CD14-positive monocyte (primary cell): ENCODE results near the gene XIRP1. TPM values are rescaled to one million over a fixed set of nuclear protein-coding genes. Genes with fewer than 3 reads are reported as not detected.

ENCODE experiments used
- DNase-seq, 3 donors: peaks; one replicate each; pipeline ENCODE4 v3.0.0-alpha.2; 2011 to 2022
- H2AFZ ChIP-seq: 2 replicates; pipeline ENCODE4 v1.6.0; 2012; ENCODE audit warnings: mild to moderate bottlenecking, low read depth, low read length, inconsistent platforms; ENCODE audit not compliant: insufficient read depth, poor library complexity, severe bottlenecking
- H3K27ac ChIP-seq, 2 donors: 1 replicate in 1 of 2; 2 replicates in 1 of 2; pipeline ENCODE4 v1.5.1; 2012 to 2013; ENCODE audit warnings: low read length in 2 of 2, control low read depth in 1 of 2, inconsistent platforms in 1 of 2, low read depth in 1 of 2, mild to moderate bottlenecking in 1 of 2
- H3K27me3 ChIP-seq, 2 donors: one replicate each; pipeline versions ENCODE4 v1.6.0 to v1.6.1; 2011 to 2013; ENCODE audit warnings: low read length in 2 of 2; ENCODE audit not compliant: control insufficient read depth in 2 of 2, insufficient read depth in 2 of 2
- H3K36me3 ChIP-seq, 2 donors: replicated peaks in 1 of 2; 1 replicate in 1 of 2; 2 replicates in 1 of 2; pipeline versions ENCODE4 v1.5.1 to v1.6.1; 2012 to 2013; ENCODE audit warnings: low read length in 2 of 2, control low read depth in 1 of 2, inconsistent platforms in 1 of 2, mild to moderate bottlenecking in 1 of 2; ENCODE audit not compliant: insufficient read depth in 2 of 2, control insufficient read depth in 1 of 2
- H3K4me1 ChIP-seq, 2 donors: 1 replicate in 1 of 2; 2 replicates in 1 of 2; pipeline versions ENCODE4 v1.5.1 to v1.6.1; 2012 to 2013; ENCODE audit warnings: low read length in 2 of 2, control low read depth in 1 of 2, inconsistent platforms in 1 of 2, mild to moderate bottlenecking in 1 of 2, moderate library complexity in 1 of 2; ENCODE audit not compliant: insufficient read depth in 2 of 2, control insufficient read depth in 1 of 2
- H3K4me2 ChIP-seq: replicated peaks from 2 replicates; pipeline ENCODE3; 2012; ENCODE audit warnings: low read length, moderate library complexity, mild to moderate bottlenecking; ENCODE audit not compliant: poor library complexity, severe bottlenecking; ENCODE audit errors: extremely low read depth
- H3K4me3 ChIP-seq, 3 experiments: fragments of 200-600 bp in 1 of 3; sonication (generic) in 1 of 3; replicated peaks in 1 of 3; 1 replicate in 2 of 3; 2 replicates in 1 of 3; pipeline ENCODE4 v1.5.1; 2011 to 2013; ENCODE audit warnings: low read length in 3 of 3, mild to moderate bottlenecking in 3 of 3, control low read depth in 2 of 3, low read depth in 2 of 3, inconsistent platforms in 1 of 3, moderate library complexity in 1 of 3
- H3K79me2 ChIP-seq: 2 replicates; pipeline ENCODE4 v1.6.0; 2012; ENCODE audit warnings: mild to moderate bottlenecking, control low read depth, inconsistent platforms, low read length, moderate library complexity; ENCODE audit not compliant: insufficient read depth
- H3K9ac ChIP-seq: 2 replicates; pipeline ENCODE4 v1.6.0; 2017; ENCODE audit warnings: low read length, mild to moderate bottlenecking; ENCODE audit not compliant: insufficient read depth, poor library complexity, severe bottlenecking
- H3K9me3 ChIP-seq, 2 donors: replicated peaks in 1 of 2; 1 replicate in 1 of 2; 2 replicates in 1 of 2; pipeline versions ENCODE4 v1.5.1 to v1.6.1; 2012 to 2013; ENCODE audit warnings: low read length in 2 of 2, control low read depth in 1 of 2; ENCODE audit not compliant: control insufficient read depth in 1 of 2, insufficient read depth in 1 of 2
- H4K20me1 ChIP-seq: 2 replicates; pipeline ENCODE4 v1.6.0; 2012; ENCODE audit warnings: mild to moderate bottlenecking, low read length, control low read depth, moderate library complexity; ENCODE audit not compliant: insufficient read depth
- H3K27ac Mint-ChIP-seq, 7 donors: one replicate each; pipeline ENCODE4 v1.8.0; 2020; ENCODE audit warnings: mild to moderate bottlenecking in 7 of 7, mixed read lengths in 7 of 7, moderate library complexity in 6 of 7, inconsistent platforms in 2 of 7
- H3K27me3 Mint-ChIP-seq, 3 donors: one replicate each; pipeline ENCODE4 v1.8.0; 2021 to 2022; ENCODE audit warnings: low read depth in 3 of 3, mild to moderate bottlenecking in 3 of 3, mixed read lengths in 3 of 3, moderate library complexity in 3 of 3, inconsistent platforms in 1 of 3
- H3K36me3 Mint-ChIP-seq, 2 donors: one replicate each; pipeline ENCODE4 v1.8.0; 2020; ENCODE audit warnings: mixed read lengths in 2 of 2, inconsistent platforms in 1 of 2, mild to moderate bottlenecking in 1 of 2
- H3K4me1 Mint-ChIP-seq: one replicate; pipeline ENCODE4 v1.8.0; 2020; ENCODE audit warnings: mild to moderate bottlenecking, mixed read lengths
- H3K4me3 Mint-ChIP-seq, 2 donors: one replicate each; pipeline ENCODE4 v1.8.0; 2020; ENCODE audit warnings: mild to moderate bottlenecking in 2 of 2, mixed read lengths in 2 of 2, moderate library complexity in 1 of 2
- H3K9me3 Mint-ChIP-seq, 7 donors: one replicate each; pipeline ENCODE4 v1.8.0; 2020 to 2022; ENCODE audit warnings: mixed read lengths in 7 of 7, mild to moderate bottlenecking in 6 of 7, moderate library complexity in 6 of 7, inconsistent platforms in 2 of 7
- WGBS: methylation state at CpG from one replicate; pipeline ENCODE4 v1.1.5; 2013; ENCODE audit warnings: missing lambda C conversion rate; ENCODE audit not compliant: insufficient coverage; 5-methylcytosine and 5-hydroxymethylcytosine counted together
- intact Hi-C, 2 donors: fragments of 100-400 bp; cut with micrococcal nuclease; formaldehyde crosslinking; loops; one replicate each; pipeline versions ENCODE4 v1.15.0 to v1.15.1; 2023
- polyA plus RNA-seq, 3 donors: library from polyadenylated mRNA; depleted of rRNA in 1 of 3; unstranded in 2 of 3; stranded (reverse) in 1 of 3; fragments of 300-500 nt in 2 of 3; fragments of >200 nt in 1 of 3; fragmentation: Illumina TruSeq in 2 of 3; gene quantifications; 1 replicate in 2 of 3; 2 replicates in 1 of 3; pipeline ENCODE4 v1.2.3, GENCODE V29; 2012 to 2021
- TF ChIP-seq, protein P1 (sequence below): fragments of 200-600 bp; IDR thresholded peaks from one replicate; pipeline ENCODE4 v1.8.0; 2022; ENCODE audit warnings: antibody characterized with exemption, mild to moderate bottlenecking

XIRP1 gene
- polyA plus RNA-seq, 3 donors, result not detected

- Histone ChIP-seq H3K27ac (no peak overlapping the region), H3K9me3 (no peaks in the 10 kb centered on the region), H3K9ac (no peak overlapping the region), H3K4me2 (no peak overlapping the region), H3K4me3 (no peak overlapping the region), H3K4me1 (peaks cover 35 to 45% of the 10 kb centered on the region in 2 donors), H2AFZ (no peak overlapping the region), H3K27me3 (no peaks in the 10 kb centered on the region), H4K20me1 (no peaks in the 10 kb centered on the region), H3K79me2 (no peaks in the 10 kb centered on the region), H3K36me3 (no peaks in the 10 kb centered on the region)
- TF ChIP-seq, protein P1, sequence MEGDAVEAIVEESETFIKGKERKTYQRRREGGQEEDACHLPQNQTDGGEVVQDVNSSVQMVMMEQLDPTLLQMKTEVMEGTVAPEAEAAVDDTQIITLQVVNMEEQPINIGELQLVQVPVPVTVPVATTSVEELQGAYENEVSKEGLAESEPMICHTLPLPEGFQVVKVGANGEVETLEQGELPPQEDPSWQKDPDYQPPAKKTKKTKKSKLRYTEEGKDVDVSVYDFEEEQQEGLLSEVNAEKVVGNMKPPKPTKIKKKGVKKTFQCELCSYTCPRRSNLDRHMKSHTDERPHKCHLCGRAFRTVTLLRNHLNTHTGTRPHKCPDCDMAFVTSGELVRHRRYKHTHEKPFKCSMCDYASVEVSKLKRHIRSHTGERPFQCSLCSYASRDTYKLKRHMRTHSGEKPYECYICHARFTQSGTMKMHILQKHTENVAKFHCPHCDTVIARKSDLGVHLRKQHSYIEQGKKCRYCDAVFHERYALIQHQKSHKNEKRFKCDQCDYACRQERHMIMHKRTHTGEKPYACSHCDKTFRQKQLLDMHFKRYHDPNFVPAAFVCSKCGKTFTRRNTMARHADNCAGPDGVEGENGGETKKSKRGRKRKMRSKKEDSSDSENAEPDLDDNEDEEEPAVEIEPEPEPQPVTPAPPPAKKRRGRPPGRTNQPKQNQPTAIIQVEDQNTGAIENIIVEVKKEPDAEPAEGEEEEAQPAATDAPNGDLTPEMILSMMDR, result no peak
- intact Hi-C loops, result no loop called here
- Mint-ChIP-seq H3K9me3 (peaks cover 0 to under 1% (median 0%) of the 10 kb centered on the region in 7 donors), H3K36me3 (no peaks in the 10 kb centered on the region), H3K4me1 (peaks cover 38% of the 10 kb centered on the region), H3K27me3 (peaks cover 0 to 3% (median 1%) of the 10 kb centered on the region in 3 donors), H3K4me3 (no peak overlapping the region), H3K27ac (peak overlapping the region in 6 of 7 donors; percentile 42 to 92 (median 82))
- WGBS, result 100% methylated on average over 2 of the region's 5 CpGs
- DNase-seq, result no peak
Observed at GRCh38 chr3:39168156-39168780, 24.1 kb downstream of the XIRP1 start.

- Histone ChIP-seq H3K27me3 (no peaks in the 10 kb centered on the region), H4K20me1 (no peaks in the 10 kb centered on the region), H3K9ac (no peak overlapping the region), H3K4me3 (peak overlapping the region in 1 of 3 experiments; percentile 13), H3K36me3 (no peaks in the 10 kb centered on the region), H3K27ac (peak overlapping the region in 1 of 2 donors; percentile 88), H3K79me2 (no peaks in the 10 kb centered on the region), H2AFZ (no peak overlapping the region), H3K9me3 (no peaks in the 10 kb centered on the region), H3K4me1 (peaks cover 35 to 45% of the 10 kb centered on the region in 2 donors), H3K4me2 (peak overlapping the region; percentile 29)
- no CpG with 5 or more reads among the region's 1 CpG for WGBS
- H3K9me3 Mint-ChIP-seq, result peaks cover 0 to 1% (median 0%) of the 10 kb centered on the region in 7 donors
- H3K36me3 Mint-ChIP-seq, result no peaks in the 10 kb centered on the region
- intact Hi-C loops, result no loop called here
- no peak overlapping the region for H3K4me3 Mint-ChIP-seq
- no peaks in the 10 kb centered on the region for H3K27me3 Mint-ChIP-seq
- H3K4me1 Mint-ChIP-seq, result peaks cover 38% of the 10 kb centered on the region
- TF ChIP-seq, protein P1, result no peak
- peak; percentile 90 to 95 (median 95) for DNase-seq
- H3K27ac Mint-ChIP-seq, result peak overlapping the region; percentile 86 to 95 (median 92)
Observed at GRCh38 chr3:39166932-39167532, 25.4 kb downstream of the XIRP1 start.
